GM12801 (cell line): Measurements from ENCODE around the gene XPNPEP3.

Experiments
- TF ChIP-seq, protein P1 (sequence below): IDR thresholded peaks from one replicate; pipeline ENCODE4 v1.5.1; 2011; ENCODE audit warnings: control low read depth; ENCODE audit not compliant: insufficient read length; ENCODE audit errors: extremely low read depth

The XPNPEP3 gene

DNA sequence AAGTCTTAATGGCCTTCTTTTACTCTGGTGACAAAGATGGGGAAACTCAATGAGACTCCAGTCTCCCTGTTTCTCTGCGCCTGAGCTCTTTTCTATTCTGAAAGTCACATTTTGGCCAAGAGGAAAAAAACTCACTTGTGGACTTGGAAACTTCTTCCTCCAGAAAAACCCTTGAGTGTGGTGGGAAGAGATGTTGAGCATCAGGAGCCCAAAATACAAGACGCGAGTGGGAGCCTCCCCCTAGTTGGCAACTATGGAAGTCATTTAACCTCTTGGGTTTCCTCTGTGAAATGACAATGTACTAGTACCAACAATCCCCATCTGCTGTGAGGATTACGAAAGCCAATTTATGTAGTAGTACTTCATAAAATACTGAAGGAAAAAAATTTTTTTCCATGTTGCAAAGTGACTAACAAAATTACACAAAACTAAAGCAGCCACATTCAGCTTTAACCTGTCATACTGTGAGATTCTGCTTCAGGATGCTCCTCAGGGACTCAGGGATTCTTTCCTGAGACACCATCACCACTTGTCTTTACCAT, 37.3 kb upstream of the XPNPEP3 start:
- TF ChIP-seq, protein P1, sequence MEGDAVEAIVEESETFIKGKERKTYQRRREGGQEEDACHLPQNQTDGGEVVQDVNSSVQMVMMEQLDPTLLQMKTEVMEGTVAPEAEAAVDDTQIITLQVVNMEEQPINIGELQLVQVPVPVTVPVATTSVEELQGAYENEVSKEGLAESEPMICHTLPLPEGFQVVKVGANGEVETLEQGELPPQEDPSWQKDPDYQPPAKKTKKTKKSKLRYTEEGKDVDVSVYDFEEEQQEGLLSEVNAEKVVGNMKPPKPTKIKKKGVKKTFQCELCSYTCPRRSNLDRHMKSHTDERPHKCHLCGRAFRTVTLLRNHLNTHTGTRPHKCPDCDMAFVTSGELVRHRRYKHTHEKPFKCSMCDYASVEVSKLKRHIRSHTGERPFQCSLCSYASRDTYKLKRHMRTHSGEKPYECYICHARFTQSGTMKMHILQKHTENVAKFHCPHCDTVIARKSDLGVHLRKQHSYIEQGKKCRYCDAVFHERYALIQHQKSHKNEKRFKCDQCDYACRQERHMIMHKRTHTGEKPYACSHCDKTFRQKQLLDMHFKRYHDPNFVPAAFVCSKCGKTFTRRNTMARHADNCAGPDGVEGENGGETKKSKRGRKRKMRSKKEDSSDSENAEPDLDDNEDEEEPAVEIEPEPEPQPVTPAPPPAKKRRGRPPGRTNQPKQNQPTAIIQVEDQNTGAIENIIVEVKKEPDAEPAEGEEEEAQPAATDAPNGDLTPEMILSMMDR, result no peak

DNA sequence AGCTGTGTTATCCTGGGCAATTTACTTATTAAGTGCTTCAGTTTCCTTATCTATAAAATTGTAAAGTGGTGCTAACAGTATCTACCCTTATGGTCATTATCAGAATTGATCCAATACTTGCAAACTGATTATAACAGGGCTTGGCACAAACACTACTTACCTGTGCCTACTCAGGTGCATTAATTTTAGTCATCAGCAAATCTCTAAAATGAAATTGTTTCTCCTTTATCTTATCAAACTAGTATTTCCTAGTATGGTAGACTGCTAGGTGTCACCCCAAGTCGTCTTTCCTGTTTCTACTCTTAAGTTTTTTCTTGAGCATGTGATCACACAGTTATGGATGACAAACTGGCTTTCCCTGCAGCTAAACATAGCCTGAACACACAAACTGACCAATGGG, 33.5 kb upstream of the XPNPEP3 start:
- TF ChIP-seq, protein P1, result no peak

GRCh38 chr22:40826984-40827741, 29.8 kb upstream of the XPNPEP3 start:
- TF ChIP-seq, protein P1, result no peak

- TF ChIP-seq, protein P1, result no peak
Measured at GRCh38 chr22:40829131-40829530, 27.8 kb upstream of the XPNPEP3 start.

GRCh38 chr22:40834619-40835018, 22.3 kb upstream of the XPNPEP3 start:
- TF ChIP-seq, protein P1, result no peak

GRCh38 chr22:40838486-40838885, 18.5 kb upstream of the XPNPEP3 start:
- TF ChIP-seq, protein P1, result no peak

- TF ChIP-seq, protein P1, result no peak
Measured at GRCh38 chr22:40844951-40845350, 12.0 kb upstream of the XPNPEP3 start.
